Right lobe of liver (tissue), 4 donors: ENCODE data around the gene VSTM4.

Experiments used
- CTCF ChIP-seq, 4 donors: fragments of 200-600 bp in 3 of 4; fragments of 450-650 bp in 1 of 4; IDR thresholded peaks; one replicate each; pipeline versions ENCODE4 v1.5.1 to v1.8.0; 2016 to 2022; ENCODE audit warnings: antibody characterized with exemption in 4 of 4, mild to moderate bottlenecking in 2 of 4
- POLR2A ChIP-seq: fragments of 450-650 bp; IDR thresholded peaks from one replicate; pipeline ENCODE4 v1.6.1; 2017; ENCODE audit warnings: antibody characterized with exemption, mild to moderate bottlenecking
- donor health status: DM: no; HTN: no; CAD: no.
- donor health status: DM: no; HTN: no; CAD: no.
- donor health status: DM: no; HTN: yes; CAD: no.

- no peak for TF ChIP-seq CTCF (IDR thresholded peaks at IDR 0.05)
- no peak for TF ChIP-seq POLR2A
Observed at GRCh38 chr10:49106451-49106850, 8.9 kb downstream of the VSTM4 start.
